DOHH2 (cell line): Measurements from ENCODE around the gene RGS7.

ENCODE experiments used
- H3F3A ChIP-seq: fragments of 200-600 bp; sonication (generic), shearing (Covaris generic); 2 replicates; pipeline ENCODE4 v1.6.0; 2016; ENCODE audit warnings: antibody characterized with exemption, mild to moderate bottlenecking; ENCODE audit not compliant: control insufficient read depth, insufficient read depth
- H3K27ac ChIP-seq: fragments of 200-600 bp; sonication (generic); 2 replicates; pipeline ENCODE4 v1.5.1; 2014; ENCODE audit warnings: low read depth, mild to moderate bottlenecking, low read length, moderate library complexity
- H3K27me3 ChIP-seq: fragments of 200-600 bp; sonication (generic); 2 replicates; pipeline ENCODE4 v1.6.1; 2014; ENCODE audit warnings: mild to moderate bottlenecking, low read length, mixed read lengths; ENCODE audit not compliant: control insufficient read depth
- H3K36me3 ChIP-seq: fragments of 200-600 bp; sonication (generic); 2 replicates; pipeline ENCODE4 v1.6.1; 2014; ENCODE audit warnings: mild to moderate bottlenecking, low read length, moderate library complexity, mixed read lengths; ENCODE audit not compliant: control insufficient read depth
- H3K4me1 ChIP-seq: fragments of 200-600 bp; sonication (generic); 2 replicates; pipeline ENCODE4 v1.6.1; 2014; ENCODE audit warnings: mild to moderate bottlenecking, low read length, mixed read lengths; ENCODE audit not compliant: control insufficient read depth
- H3K4me2 ChIP-seq: fragments of 200-600 bp; sonication (generic); 2 replicates; pipeline ENCODE4 v1.6.0; 2014; ENCODE audit warnings: mild to moderate bottlenecking, low read length, moderate library complexity
- H3K4me3 ChIP-seq: fragments of 200-600 bp; sonication (generic); 2 replicates; pipeline ENCODE4 v1.5.1; 2014; ENCODE audit warnings: mild to moderate bottlenecking, low read length, mixed read lengths
- H3K79me2 ChIP-seq: fragments of 200-600 bp; sonication (generic); 2 replicates; pipeline ENCODE4 v1.6.1; 2014; ENCODE audit warnings: mild to moderate bottlenecking, low read length, mixed read lengths; ENCODE audit not compliant: control insufficient read depth
- H3K9me2 ChIP-seq: fragments of 200-600 bp; sonication (generic); replicated peaks from 2 replicates; pipeline ENCODE4 v1.6.1; 2014; ENCODE audit warnings: mild to moderate bottlenecking, low read length, mixed read lengths; ENCODE audit not compliant: control insufficient read depth
- H3K9me3 ChIP-seq: fragments of 200-600 bp; sonication (generic); 2 replicates; pipeline ENCODE4 v1.6.1; 2014; ENCODE audit warnings: antibody characterized with exemption, low read length, mixed read lengths; ENCODE audit not compliant: control insufficient read depth, insufficient read depth
- H4K20me1 ChIP-seq: fragments of 200-600 bp; sonication (generic); 2 replicates; pipeline ENCODE4 v1.6.0; 2014; ENCODE audit warnings: low read depth, mild to moderate bottlenecking, antibody characterized with exemption, low read length, moderate library complexity; ENCODE audit not compliant: control insufficient read depth, insufficient read depth
- CTCF ChIP-seq: fragments of 200-600 bp; sonication (generic); IDR thresholded peaks from one replicate; pipeline ENCODE4 v1.5.1; 2014; ENCODE audit warnings: antibody characterized with exemption, mild to moderate bottlenecking, low read depth, low read length; ENCODE audit not compliant: poor library complexity, severe bottlenecking
- EZH2phosphoT487 ChIP-seq: fragments of 200-600 bp; sonication (generic); IDR thresholded peaks from 2 replicates; pipeline ENCODE4 v1.6.1; 2017; ENCODE audit warnings: borderline replicate concordance, mild to moderate bottlenecking, antibody characterized with exemption, low read length, moderate library complexity, mixed read lengths

Gene RGS7

DNA sequence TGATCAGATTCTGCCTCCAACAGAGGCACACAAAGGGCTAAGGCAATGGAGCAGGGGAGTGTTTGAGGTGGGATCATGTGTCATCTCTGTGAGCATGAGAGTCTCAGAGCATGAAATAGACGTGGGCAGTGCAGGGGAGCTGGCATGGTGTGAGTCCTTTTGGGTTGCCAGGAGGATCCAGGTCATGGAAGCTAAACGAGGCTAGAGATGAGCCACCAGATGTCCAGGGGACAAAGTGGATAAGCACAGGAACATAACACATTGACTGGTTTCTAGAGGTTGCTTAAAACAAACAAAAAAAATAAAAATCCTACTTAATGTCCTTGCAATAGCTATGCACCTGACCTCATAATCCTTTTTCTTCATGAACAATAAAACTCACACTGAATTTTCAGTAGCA is 490.3 kb downstream of the RGS7 start:
- no peak overlapping the region for H3K27ac ChIP-seq
- H3K9me2 ChIP-seq = no peaks in the 10 kb centered on the region
- H3F3A ChIP-seq = no peaks in the 10 kb centered on the region
- no peaks in the 10 kb centered on the region for H3K4me1 ChIP-seq
- no peak overlapping the region for H3K4me3 ChIP-seq
- no peak overlapping the region for H3K4me2 ChIP-seq
- no peaks in the 10 kb centered on the region for H3K79me2 ChIP-seq
- H3K36me3 ChIP-seq = no peaks in the 10 kb centered on the region
- H3K9me3 ChIP-seq = no peaks in the 10 kb centered on the region
- no peaks in the 10 kb centered on the region for H4K20me1 ChIP-seq
- no peak for TF ChIP-seq CTCF
- H3K27me3 ChIP-seq = no peaks in the 10 kb centered on the region

- H3K36me3 ChIP-seq = no peaks in the 10 kb centered on the region
- H3K4me2 ChIP-seq = no peak overlapping the region
- no peaks in the 10 kb centered on the region for H3K9me3 ChIP-seq
- no peak overlapping the region for H3K4me3 ChIP-seq
- no peaks in the 10 kb centered on the region for H3K79me2 ChIP-seq
- no peaks in the 10 kb centered on the region for H3K4me1 ChIP-seq
- TF ChIP-seq EZH2phosphoT487 = no peak
- TF ChIP-seq CTCF = no peak
- H3K9me2 ChIP-seq = no peaks in the 10 kb centered on the region
- no peaks in the 10 kb centered on the region for H3F3A ChIP-seq
- H3K27ac ChIP-seq = no peak overlapping the region
- H3K27me3 ChIP-seq = no peaks in the 10 kb centered on the region
- no peaks in the 10 kb centered on the region for H4K20me1 ChIP-seq
These were observed 497.0 kb downstream of the RGS7 start for GRCh38 chr1:240860023-240860422.

DNA sequence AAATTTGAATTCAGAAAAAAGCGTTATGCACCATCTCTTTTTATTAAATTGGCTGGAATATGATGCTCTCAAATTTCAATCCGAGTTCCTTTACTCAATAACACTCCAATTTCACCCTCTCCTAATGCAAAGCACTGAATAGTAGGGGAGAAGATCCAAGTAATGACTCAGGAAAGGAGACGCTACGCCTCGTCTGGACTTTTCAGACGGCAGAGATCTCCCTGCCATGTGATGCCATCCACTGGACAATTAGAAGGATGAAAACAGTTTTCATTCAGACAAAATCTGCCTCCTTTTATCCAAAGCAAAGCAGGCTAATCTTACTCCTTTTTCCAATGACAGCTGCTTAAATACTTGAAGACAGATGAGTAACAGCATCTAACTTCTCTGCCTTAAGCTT is 502.6 kb downstream of the RGS7 start:
- H3K27ac ChIP-seq = no peak overlapping the region

More for the DNA sequence above, 502.6 kb downstream of the RGS7 start:
- H3K79me2 ChIP-seq = no peaks in the 10 kb centered on the region
- no peak overlapping the region for H3K4me3 ChIP-seq
- no peak overlapping the region for H3K4me2 ChIP-seq
- no peaks in the 10 kb centered on the region for H3K9me2 ChIP-seq
- no peaks in the 10 kb centered on the region for H3K9me3 ChIP-seq
- no peaks in the 10 kb centered on the region for H3K36me3 ChIP-seq
- H3F3A ChIP-seq = no peaks in the 10 kb centered on the region
- H4K20me1 ChIP-seq = no peaks in the 10 kb centered on the region
- TF ChIP-seq CTCF (no peak), EZH2phosphoT487 (no peak)
- H3K4me1 ChIP-seq = no peaks in the 10 kb centered on the region
- no peaks in the 10 kb centered on the region for H3K27me3 ChIP-seq
